ENCODE results near the gene CACUL1. TPM values are rescaled to one million over a fixed set of nuclear protein-coding genes. Genes with fewer than 3 reads are reported as not detected.

Gene CACUL1
- total RNA-seq, 1 experiment from 2014 or later, result 62.5 TPM

DNA sequence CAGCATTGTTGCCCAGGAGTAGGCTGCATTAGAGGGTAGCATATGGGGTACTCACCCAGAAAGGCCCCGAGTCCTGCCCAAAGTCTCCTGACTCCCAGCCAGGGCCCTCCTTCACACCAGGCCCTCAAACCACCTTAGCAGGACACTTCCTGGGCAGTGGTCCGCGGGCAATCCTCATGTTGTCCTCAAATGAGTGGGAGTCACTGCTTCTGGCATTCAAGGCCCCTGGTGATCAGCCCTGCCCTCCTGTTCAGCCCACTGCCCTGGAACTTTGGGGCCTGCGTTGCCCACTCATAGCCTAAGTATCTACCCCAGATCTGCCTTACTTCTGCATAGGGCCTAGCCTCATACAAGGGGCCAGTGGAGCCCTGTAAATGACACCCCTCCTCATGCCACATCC lies 88.4 kb downstream of the CACUL1 start:
- H3K4me3 ChIP-seq, result no peak overlapping the region
- H3K36me3 ChIP-seq (ENCODE audit: low read depth), result no peaks in the 10 kb centered on the region
- CTCF ChIA-PET, result no interaction called here
- no peak overlapping the region for H3K27ac ChIP-seq
- no peaks in the 10 kb centered on the region for H3K9me3 ChIP-seq (ENCODE audit: insufficient read depth, low read depth)
- no peaks in the 10 kb centered on the region for H3K79me2 ChIP-seq (ENCODE audit: low read depth)
- POLR2A ChIA-PET (ENCODE audit: unreplicated experiment), result no interaction called here
- TF ChIP-seq CTCF (conservative IDR thresholded peaks at IDR 0.05) (no peak), EZH2 (IDR thresholded peaks at IDR 0.05; ENCODE audit: low read depth) (no peak)
- no peak overlapping the region for H3K4me2 ChIP-seq
- H3F3A ChIP-seq (ENCODE audit: insufficient read depth, low read depth), result no peaks in the 10 kb centered on the region
- no peaks in the 10 kb centered on the region for H3K27me3 ChIP-seq (ENCODE audit: insufficient read depth, low read depth)
- H4K20me1 ChIP-seq (ENCODE audit: insufficient read depth), result no peaks in the 10 kb centered on the region
- BruUV-seq (replicated peaks), result no TSS peak
- no peak overlapping the region for H2AFZ ChIP-seq
- H3K9me2 ChIP-seq (ENCODE audit: insufficient read depth), result no peaks in the 10 kb centered on the region
- DNase-seq, result no peak
- intact Hi-C loops (cut with micrococcal nuclease; ENCODE audit: unreplicated experiment), result no loop called here
- no peaks in the 10 kb centered on the region for H3K4me1 ChIP-seq (replicated peaks; ENCODE audit: insufficient read depth)

- H3K27ac ChIP-seq, result no peak overlapping the region
- no peaks in the 10 kb centered on the region for H4K20me1 ChIP-seq (ENCODE audit: insufficient read depth)
- H3K4me3 ChIP-seq, result no peak overlapping the region
- no peaks in the 10 kb centered on the region for H3F3A ChIP-seq (ENCODE audit: insufficient read depth, low read depth)
- H3K4me1 ChIP-seq (replicated peaks; ENCODE audit: insufficient read depth), result no peaks in the 10 kb centered on the region
- no peak overlapping the region for H2AFZ ChIP-seq
- no peak for DNase-seq
- no peaks in the 10 kb centered on the region for H3K9me2 ChIP-seq (ENCODE audit: insufficient read depth)
- no peaks in the 10 kb centered on the region for H3K27me3 ChIP-seq (ENCODE audit: insufficient read depth, low read depth)
- H3K36me3 ChIP-seq (ENCODE audit: low read depth), result no peaks in the 10 kb centered on the region
- POLR2A ChIA-PET (ENCODE audit: unreplicated experiment), result no interaction called here
- no peaks in the 10 kb centered on the region for H3K9me3 ChIP-seq (ENCODE audit: insufficient read depth, low read depth)
- TF ChIP-seq EZH2 (IDR thresholded peaks at IDR 0.05; ENCODE audit: low read depth) (no peak), CTCF (conservative IDR thresholded peaks at IDR 0.05) (no peak)
- H3K79me2 ChIP-seq (ENCODE audit: low read depth), result no peaks in the 10 kb centered on the region
- CTCF ChIA-PET, result no interaction called here
- no peak overlapping the region for H3K4me2 ChIP-seq
- no TSS peak for BruUV-seq (replicated peaks)
- intact Hi-C loops (cut with micrococcal nuclease; ENCODE audit: unreplicated experiment), result no loop called here
These were observed 90.4 kb downstream of the CACUL1 start for GRCh38 chr10:118664321-118664720.

DNA sequence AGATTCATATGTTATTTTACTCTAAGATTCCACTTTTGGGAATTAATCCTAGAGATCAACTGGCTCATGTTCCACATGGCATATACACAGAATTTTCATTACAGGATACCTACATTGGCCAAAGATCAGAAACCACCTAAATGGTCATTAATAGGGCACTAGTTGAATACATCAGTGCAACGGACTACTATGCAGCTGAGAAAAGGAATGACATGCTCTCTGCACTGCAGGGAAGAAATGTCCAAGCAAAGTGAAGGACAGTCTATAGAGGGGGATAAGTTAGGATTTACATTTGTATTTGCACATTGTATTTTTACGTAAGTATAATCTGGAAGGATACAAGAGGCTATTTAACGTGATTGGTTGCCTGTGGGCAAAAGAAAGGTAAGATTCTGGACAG lies 91.6 kb downstream of the CACUL1 start:
- no peak for TF ChIP-seq CTCF (conservative IDR thresholded peaks at IDR 0.05)
- no peak for TF ChIP-seq EZH2 (IDR thresholded peaks at IDR 0.05; ENCODE audit: low read depth)
- BruUV-seq (replicated peaks), result no TSS peak
- Histone ChIP-seq H3F3A (ENCODE audit: insufficient read depth, low read depth) (no peaks in the 10 kb centered on the region), H4K20me1 (ENCODE audit: insufficient read depth) (no peaks in the 10 kb centered on the region), H3K4me2 (no peak overlapping the region), H3K4me3 (no peak overlapping the region), H3K27ac (no peak overlapping the region), H3K4me1 (replicated peaks; ENCODE audit: insufficient read depth) (no peaks in the 10 kb centered on the region), H3K36me3 (ENCODE audit: low read depth) (no peaks in the 10 kb centered on the region), H3K27me3 (ENCODE audit: insufficient read depth, low read depth) (no peaks in the 10 kb centered on the region), H3K9me2 (ENCODE audit: insufficient read depth) (no peaks in the 10 kb centered on the region), H3K9me3 (ENCODE audit: insufficient read depth, low read depth) (no peaks in the 10 kb centered on the region), H3K79me2 (ENCODE audit: low read depth) (no peaks in the 10 kb centered on the region), H2AFZ (no peak overlapping the region)
- POLR2A ChIA-PET (ENCODE audit: unreplicated experiment), result no interaction called here
- intact Hi-C loops (cut with micrococcal nuclease; ENCODE audit: unreplicated experiment), result no loop called here
- CTCF ChIA-PET, result no interaction called here
- DNase-seq, result no peak

Measured in PC-9 (cell line).